Mesendoderm (in vitro differentiated cells): Measurements from ENCODE around the gene RBM33.

Experiments
- DNase-seq: peaks from one replicate; pipeline ENCODE4 v3.0.0; 2013
- H2AK5ac ChIP-seq: 2 replicates; pipeline ENCODE4 v1.6.1; 2013; ENCODE audit warnings: low read length, inconsistent platforms
- H2BK120ac ChIP-seq: 2 replicates; pipeline ENCODE4 v1.6.1; 2013; ENCODE audit warnings: low read depth, mild to moderate bottlenecking, low read length, moderate library complexity, mixed read lengths
- H2BK15ac ChIP-seq: replicated peaks from 2 replicates; pipeline ENCODE4 v1.6.1; 2013; ENCODE audit warnings: low read depth, mild to moderate bottlenecking, moderate library complexity
- H2BK5ac ChIP-seq: 2 replicates; pipeline ENCODE4 v1.6.1; 2013; ENCODE audit warnings: low read length, inconsistent platforms
- H3K18ac ChIP-seq: 2 replicates; pipeline ENCODE4 v1.6.1; 2013; ENCODE audit warnings: mild to moderate bottlenecking, low read length, mixed read lengths
- H3K23ac ChIP-seq: one replicate; pipeline ENCODE4 v1.6.1; 2013; ENCODE audit warnings: low read length
- H3K27ac ChIP-seq: 2 replicates; pipeline ENCODE4 v1.5.1; 2013; ENCODE audit warnings: low read depth, mild to moderate bottlenecking, inconsistent platforms, low read length, moderate library complexity
- H3K27me3 ChIP-seq: 2 replicates; pipeline ENCODE4 v1.6.1; 2013; ENCODE audit warnings: low read length, control low read depth, mild to moderate bottlenecking, inconsistent platforms; ENCODE audit not compliant: insufficient read depth, poor library complexity
- H3K36me3 ChIP-seq: 2 replicates; pipeline ENCODE4 v1.6.1; 2013; ENCODE audit warnings: low read length, inconsistent platforms; ENCODE audit not compliant: control insufficient read depth, insufficient read depth
- H3K4ac ChIP-seq: one replicate; pipeline ENCODE4 v1.6.1; 2013; ENCODE audit warnings: low read depth, mild to moderate bottlenecking, low read length, moderate library complexity
- H3K4me1 ChIP-seq: 2 replicates; pipeline ENCODE4 v1.6.1; 2013; ENCODE audit warnings: low read depth, low read length, inconsistent platforms; ENCODE audit not compliant: control insufficient read depth
- H3K4me2 ChIP-seq: 2 replicates; pipeline ENCODE4 v1.6.1; 2013; ENCODE audit warnings: low read length
- H3K4me3 ChIP-seq: 2 replicates; pipeline ENCODE4 v1.5.1; 2013; ENCODE audit warnings: mild to moderate bottlenecking, low read length
- H3K56ac ChIP-seq: one replicate; pipeline ENCODE4 v1.6.1; 2013; ENCODE audit warnings: low read length
- H3K79me1 ChIP-seq: 2 replicates; pipeline ENCODE4 v1.6.1; 2013; ENCODE audit warnings: low read length, inconsistent platforms
- H3K79me2 ChIP-seq: 2 replicates; pipeline ENCODE4 v1.6.1; 2013; ENCODE audit warnings: mild to moderate bottlenecking, low read length; ENCODE audit not compliant: control insufficient read depth, insufficient read depth
- H3K9ac ChIP-seq: 2 replicates; pipeline ENCODE4 v1.6.1; 2013; ENCODE audit warnings: low read length, inconsistent platforms
- H4K5ac ChIP-seq: one replicate; pipeline ENCODE4 v1.6.1; 2013; ENCODE audit warnings: low read length
- H4K8ac ChIP-seq: one replicate; pipeline ENCODE4 v1.6.1; 2013; ENCODE audit warnings: low read depth, mild to moderate bottlenecking, control low read depth, low read length, moderate library complexity
- WGBS: extraction: QIAGEN DNeasy Blood & Tissue Kit; methylation state at CpG from one replicate; pipeline ENCODE4 v1.1.7; 2013; ENCODE audit warnings: low lambda C conversion rate, missing lambda C conversion rate; ENCODE audit not compliant: insufficient coverage; ENCODE audit errors: extremely low coverage; 5-methylcytosine and 5-hydroxymethylcytosine counted together

The RBM33 gene

GRCh38 chr7:155665957-155666287 lies 21.5 kb downstream of the RBM33 start:
- H3K4me1 ChIP-seq = peaks cover 2% of the 10 kb centered on the region
- H2BK120ac ChIP-seq = no peak overlapping the region
- H3K9ac ChIP-seq = no peak overlapping the region
- H4K8ac ChIP-seq = no peak overlapping the region
- no peak overlapping the region for H3K27ac ChIP-seq
- no peaks in the 10 kb centered on the region for H3K27me3 ChIP-seq
- H2AK5ac ChIP-seq = no peak overlapping the region
- no peak overlapping the region for H3K4me2 ChIP-seq
- H3K4ac ChIP-seq = no peak overlapping the region
- H2BK15ac ChIP-seq = no peak overlapping the region
- H3K79me1 ChIP-seq = peaks cover 25% of the 10 kb centered on the region
- H3K23ac ChIP-seq = no peak overlapping the region
- H3K56ac ChIP-seq = no peak overlapping the region
- H3K18ac ChIP-seq = no peak overlapping the region
- no peak overlapping the region for H3K4me3 ChIP-seq
- no peaks in the 10 kb centered on the region for H3K36me3 ChIP-seq
- H2BK5ac ChIP-seq = no peak overlapping the region
- WGBS = no CpG with 5 or more reads among the region's 3 CpGs
- peaks cover 71% of the 10 kb centered on the region for H3K79me2 ChIP-seq
- no peak for DNase-seq
- no peak overlapping the region for H4K5ac ChIP-seq

GRCh38 chr7:155667241-155667829 lies 22.9 kb downstream of the RBM33 start:
- H3K56ac ChIP-seq = no peak overlapping the region
- no peak overlapping the region for H2BK5ac ChIP-seq
- H4K5ac ChIP-seq = no peak overlapping the region
- H3K79me1 ChIP-seq = peaks cover 20% of the 10 kb centered on the region
- H3K27me3 ChIP-seq = no peaks in the 10 kb centered on the region
- no peak overlapping the region for H3K18ac ChIP-seq
- peaks cover 2% of the 10 kb centered on the region for H3K4me1 ChIP-seq
- no peak overlapping the region for H2BK120ac ChIP-seq
- no peak overlapping the region for H2AK5ac ChIP-seq
- no peak overlapping the region for H3K27ac ChIP-seq
- peaks cover 61% of the 10 kb centered on the region for H3K79me2 ChIP-seq
- H2BK15ac ChIP-seq = no peak overlapping the region
- H3K4me2 ChIP-seq = no peak overlapping the region
- H4K8ac ChIP-seq = no peak overlapping the region
- no peak overlapping the region for H3K4ac ChIP-seq
- H3K9ac ChIP-seq = no peak overlapping the region
- H3K4me3 ChIP-seq = no peak overlapping the region
- H3K23ac ChIP-seq = no peak overlapping the region
- no CpG with 5 or more reads among the region's 6 CpGs for WGBS
- no peak for DNase-seq
- no peaks in the 10 kb centered on the region for H3K36me3 ChIP-seq

DNA sequence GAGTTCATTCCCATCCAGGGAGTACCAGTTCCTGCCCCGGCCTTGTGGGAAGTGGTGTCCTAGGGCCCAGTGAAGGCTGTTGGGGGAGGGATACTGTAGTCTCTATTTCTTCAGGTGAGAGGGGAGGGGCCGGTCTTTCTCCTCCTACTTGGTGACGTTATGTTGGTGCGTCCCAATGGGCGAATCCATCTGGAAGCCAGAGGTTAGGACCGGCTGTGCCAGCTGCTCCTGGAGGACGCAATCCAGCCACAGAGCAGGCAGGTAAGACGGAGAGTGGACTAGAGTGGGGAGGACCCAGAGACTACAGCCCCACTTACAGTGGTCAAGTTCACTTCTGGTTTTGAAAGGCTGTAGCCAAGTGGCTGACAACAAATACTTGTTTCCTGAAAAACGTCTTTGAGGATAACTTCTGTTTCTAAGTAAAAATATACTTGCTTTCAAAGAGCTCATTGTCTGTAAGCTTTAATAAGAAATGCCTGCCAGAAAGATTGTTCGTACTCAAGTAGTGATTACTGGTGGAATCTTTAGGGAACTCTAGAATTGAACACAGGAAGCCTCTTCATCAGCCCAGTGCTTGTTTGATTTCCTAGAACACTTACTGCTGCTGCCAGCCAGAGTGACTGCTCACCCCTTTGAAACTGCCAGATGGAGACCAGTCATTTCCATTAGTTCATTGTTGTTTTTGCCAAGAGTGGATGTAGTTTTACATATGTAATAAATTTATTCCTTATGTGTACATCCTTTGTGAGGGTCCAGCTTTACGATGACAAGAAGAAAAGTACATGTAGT lies 25.4 kb downstream of the RBM33 start:
- H3K27ac ChIP-seq = no peak overlapping the region
- peaks cover 22% of the 10 kb centered on the region for H3K79me1 ChIP-seq
- no peak overlapping the region for H3K23ac ChIP-seq
- H4K5ac ChIP-seq = no peak overlapping the region
- DNase-seq = peak; percentile 79
- H2BK120ac ChIP-seq = no peak overlapping the region
- H3K4ac ChIP-seq = no peak overlapping the region
- H2AK5ac ChIP-seq = no peak overlapping the region
- peaks cover 2% of the 10 kb centered on the region for H3K4me1 ChIP-seq
- no peaks in the 10 kb centered on the region for H3K36me3 ChIP-seq
- H4K8ac ChIP-seq = no peak overlapping the region
- WGBS = no CpG with 5 or more reads among the region's 11 CpGs
- H3K4me2 ChIP-seq = no peak overlapping the region
- no peak overlapping the region for H3K18ac ChIP-seq
- peaks cover 45% of the 10 kb centered on the region for H3K79me2 ChIP-seq
- no peak overlapping the region for H3K4me3 ChIP-seq
- no peaks in the 10 kb centered on the region for H3K27me3 ChIP-seq
- H2BK5ac ChIP-seq = no peak overlapping the region
- no peak overlapping the region for H3K56ac ChIP-seq
- no peak overlapping the region for H2BK15ac ChIP-seq
- no peak overlapping the region for H3K9ac ChIP-seq

DNA sequence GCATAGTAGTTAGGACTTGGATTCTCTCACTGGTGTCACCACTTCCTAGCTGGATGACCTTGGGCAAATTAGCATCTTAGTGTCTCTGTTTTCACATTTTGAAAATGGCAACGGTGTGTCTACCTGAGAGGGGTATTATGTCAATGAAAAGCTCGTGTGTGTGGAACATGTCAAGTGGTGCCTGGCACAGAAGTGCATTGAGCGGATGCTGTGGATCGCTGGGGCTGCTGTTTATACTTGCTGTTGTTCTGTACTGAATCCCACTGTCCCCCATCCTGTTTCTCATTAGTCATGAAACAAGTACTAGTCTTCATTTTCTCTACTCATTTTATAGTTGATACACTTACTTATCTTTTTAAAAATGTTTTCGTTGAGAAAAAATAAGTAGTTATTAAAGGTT lies 26.1 kb downstream of the RBM33 start:
- peaks cover 2% of the 10 kb centered on the region for H3K4me1 ChIP-seq
- H4K5ac ChIP-seq = no peak overlapping the region
- H2BK120ac ChIP-seq = no peak overlapping the region
- no peak overlapping the region for H4K8ac ChIP-seq
- H3K23ac ChIP-seq = no peak overlapping the region
- H3K18ac ChIP-seq = no peak overlapping the region
- WGBS = no CpG with 5 or more reads among the region's 5 CpGs
- H2BK5ac ChIP-seq = no peak overlapping the region
- H3K36me3 ChIP-seq = no peaks in the 10 kb centered on the region
- no peak overlapping the region for H2BK15ac ChIP-seq
- DNase-seq = no peak
- H3K4me3 ChIP-seq = no peak overlapping the region
- H2AK5ac ChIP-seq = no peak overlapping the region
- no peak overlapping the region for H3K27ac ChIP-seq
- no peak overlapping the region for H3K4me2 ChIP-seq
- H3K79me2 ChIP-seq = peaks cover 43% of the 10 kb centered on the region
- H3K9ac ChIP-seq = no peak overlapping the region
- H3K79me1 ChIP-seq = peaks cover 19% of the 10 kb centered on the region
- no peaks in the 10 kb centered on the region for H3K27me3 ChIP-seq
- H3K4ac ChIP-seq = no peak overlapping the region
- no peak overlapping the region for H3K56ac ChIP-seq

GRCh38 chr7:155674556-155674955 lies 30.1 kb downstream of the RBM33 start:
- H3K4me3 ChIP-seq = no peak overlapping the region
- no peak overlapping the region for H3K18ac ChIP-seq
- H2AK5ac ChIP-seq = no peak overlapping the region
- H3K4ac ChIP-seq = no peak overlapping the region
- H4K5ac ChIP-seq = no peak overlapping the region
- no peak overlapping the region for H3K9ac ChIP-seq
- H2BK120ac ChIP-seq = no peak overlapping the region
- H2BK15ac ChIP-seq = no peak overlapping the region
- no peak overlapping the region for H2BK5ac ChIP-seq
- no CpG with 5 or more reads among the region's 3 CpGs for WGBS
- H3K23ac ChIP-seq = no peak overlapping the region
- H3K4me1 ChIP-seq = peaks cover 2% of the 10 kb centered on the region
- no peak overlapping the region for H4K8ac ChIP-seq
- H3K27me3 ChIP-seq = no peaks in the 10 kb centered on the region
- no peak overlapping the region for H3K4me2 ChIP-seq
- no peak overlapping the region for H3K56ac ChIP-seq
- H3K27ac ChIP-seq = no peak overlapping the region
- H3K79me2 ChIP-seq = peaks cover 22% of the 10 kb centered on the region
- DNase-seq = no peak
- peaks cover 14% of the 10 kb centered on the region for H3K79me1 ChIP-seq
- no peaks in the 10 kb centered on the region for H3K36me3 ChIP-seq
